Measurements from ENCODE around the gene ODC1. TPM values are rescaled to one million over a fixed set of nuclear protein-coding genes. Genes with fewer than 3 reads are reported as not detected.

Gene ODC1
- total and polyA plus RNA-seq, 2 donors (not counting 3 experiments of a cell fraction or from before 2014, with no cell fraction given): 109 to 132 TPM

- H3K9me1 ChIP-seq (replicated peaks; ENCODE audit: control insufficient read depth, extremely low read depth, insufficient read depth, low read length): no peaks in the 10 kb centered on the region
- intact Hi-C loops (cut with micrococcal nuclease): no loop called here
- H3K4me3 ChIP-seq (replicated peaks in 1 of 3; ENCODE audit: insufficient read depth in 1 of 3, low read depth in 1 of 3, low read length in 3 of 3): no peak overlapping the region
- ChIA-PET CTCF (interaction anchor here (0.8 to 3.2 kb wide), 7 partner anchors 8 to 268 kb away, joined by 3 to 17 read pairs (median 3); no protein-coding TSS in a partner anchor), POLR2A (no interaction called here)
- H3K4me2 ChIP-seq (ENCODE audit: insufficient read depth, low read length): no peak overlapping the region
- peaks cover 26% of the 10 kb centered on the region for H3K4me1 ChIP-seq (ENCODE audit: control insufficient read depth, extremely low read depth, insufficient read depth, low read length)
- no peak for TF ChIP-seq MYC (IDR thresholded peaks at IDR 0.05; ENCODE audit: low read depth, low read length)
- no peaks in the 10 kb centered on the region for H4K20me1 ChIP-seq (replicated peaks; ENCODE audit: control insufficient read depth, extremely low read depth, insufficient read depth, low read length)
- no TSS peak for BruUV-seq (replicated peaks)
- no peaks in the 10 kb centered on the region for H3K36me3 ChIP-seq (ENCODE audit: control insufficient read depth in 2 of 2, extremely low read depth in 1 of 2, insufficient read depth in 2 of 2, low read length in 2 of 2)
- dilution Hi-C loops (cut with MboI; ENCODE audit: extremely low pct_ligation_motif_present, low sequenced_read_pairs): no loop called here
- no peaks in the 10 kb centered on the region for H3K27me3 ChIP-seq (ENCODE audit: control insufficient read depth in 2 of 2, insufficient read depth in 2 of 2, low read length in 2 of 2)
- no peaks in the 10 kb centered on the region for H3K9me3 ChIP-seq (replicated peaks; ENCODE audit: control insufficient read depth, insufficient read depth, low read length)
- no peak overlapping the region for H3K9ac ChIP-seq (replicated peaks; ENCODE audit: extremely low read depth, insufficient read depth, low read length)
- no peak overlapping the region for H3K27ac ChIP-seq (ENCODE audit: insufficient read depth, low read depth, low read length)
- FAIRE-seq: no peak
- H3K79me2 ChIP-seq (ENCODE audit: control insufficient read depth, insufficient read depth, low read length): peaks cover 33% of the 10 kb centered on the region
- no peak for DNase-seq (ENCODE audit: low read depth, low spot score)
- H2AFZ ChIP-seq (ENCODE audit: low read depth, low read length): no peak overlapping the region
Measured at GRCh38 chr2:10392548-10392947, 55.6 kb downstream of the ODC1 start.

- no TSS peak for BruUV-seq (replicated peaks)
- no peaks in the 10 kb centered on the region for H3K9me1 ChIP-seq (replicated peaks; ENCODE audit: control insufficient read depth, extremely low read depth, insufficient read depth, low read length)
- dilution Hi-C loops (cut with MboI; ENCODE audit: extremely low pct_ligation_motif_present, low sequenced_read_pairs): no loop called here
- no peak overlapping the region for H3K4me3 ChIP-seq (replicated peaks in 1 of 3; ENCODE audit: insufficient read depth in 1 of 3, low read depth in 1 of 3, low read length in 3 of 3)
- POLR2A ChIA-PET: no interaction called here
- CTCF ChIA-PET: interaction anchor here (0.8 to 3.2 kb wide), 5 partner anchors 8 to 268 kb away, joined by 3 to 17 read pairs (median 3); no protein-coding TSS in a partner anchor
- H3K27ac ChIP-seq (ENCODE audit: insufficient read depth, low read depth, low read length): no peak overlapping the region
- FAIRE-seq (no peak), DNase-seq (ENCODE audit: low read depth, low spot score) (no peak)
- no peak overlapping the region for H2AFZ ChIP-seq (ENCODE audit: low read depth, low read length)
- intact Hi-C loops (cut with micrococcal nuclease): no loop called here
- peaks cover 37% of the 10 kb centered on the region for H3K79me2 ChIP-seq (ENCODE audit: control insufficient read depth, insufficient read depth, low read length)
- no peak overlapping the region for H3K9ac ChIP-seq (replicated peaks; ENCODE audit: extremely low read depth, insufficient read depth, low read length)
- no peak for TF ChIP-seq POLR2A (IDR thresholded peaks at IDR 0.05; ENCODE audit: low read depth, low read length)
- TF ChIP-seq POLR2AphosphoS5 (IDR thresholded peaks at IDR 0.05; ENCODE audit: insufficient read depth, low read depth, low read length): no peak
- no peak for TF ChIP-seq MYC (IDR thresholded peaks at IDR 0.05; ENCODE audit: low read depth, low read length)
- no peak for TF ChIP-seq GATA2 (IDR thresholded peaks at IDR 0.05; ENCODE audit: insufficient read depth, insufficient read length, low read depth, low read length)
- TF ChIP-seq EZH2 (IDR thresholded peaks at IDR 0.05; ENCODE audit: borderline replicate concordance, low read depth, low read length, severe bottlenecking): no peak
- TF ChIP-seq MAX (IDR thresholded peaks at IDR 0.05; ENCODE audit: insufficient read depth, insufficient read length): no peak
- TF ChIP-seq, protein P1, sequence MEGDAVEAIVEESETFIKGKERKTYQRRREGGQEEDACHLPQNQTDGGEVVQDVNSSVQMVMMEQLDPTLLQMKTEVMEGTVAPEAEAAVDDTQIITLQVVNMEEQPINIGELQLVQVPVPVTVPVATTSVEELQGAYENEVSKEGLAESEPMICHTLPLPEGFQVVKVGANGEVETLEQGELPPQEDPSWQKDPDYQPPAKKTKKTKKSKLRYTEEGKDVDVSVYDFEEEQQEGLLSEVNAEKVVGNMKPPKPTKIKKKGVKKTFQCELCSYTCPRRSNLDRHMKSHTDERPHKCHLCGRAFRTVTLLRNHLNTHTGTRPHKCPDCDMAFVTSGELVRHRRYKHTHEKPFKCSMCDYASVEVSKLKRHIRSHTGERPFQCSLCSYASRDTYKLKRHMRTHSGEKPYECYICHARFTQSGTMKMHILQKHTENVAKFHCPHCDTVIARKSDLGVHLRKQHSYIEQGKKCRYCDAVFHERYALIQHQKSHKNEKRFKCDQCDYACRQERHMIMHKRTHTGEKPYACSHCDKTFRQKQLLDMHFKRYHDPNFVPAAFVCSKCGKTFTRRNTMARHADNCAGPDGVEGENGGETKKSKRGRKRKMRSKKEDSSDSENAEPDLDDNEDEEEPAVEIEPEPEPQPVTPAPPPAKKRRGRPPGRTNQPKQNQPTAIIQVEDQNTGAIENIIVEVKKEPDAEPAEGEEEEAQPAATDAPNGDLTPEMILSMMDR (IDR thresholded peaks at IDR 0.05; ENCODE audit: extremely low read depth in 1 of 2, insufficient read depth in 1 of 2, low read depth in 1 of 2, low read length in 2 of 2): no peak
- TF ChIP-seq JUN (IDR thresholded peaks at IDR 0.05; ENCODE audit: borderline replicate concordance, insufficient read depth, insufficient read length, low read depth): no peak
- TF ChIP-seq FOS (IDR thresholded peaks at IDR 0.05; ENCODE audit: borderline replicate concordance, insufficient read depth, low read length): no peak
- H3K27me3 ChIP-seq (ENCODE audit: control insufficient read depth in 2 of 2, insufficient read depth in 2 of 2, low read length in 2 of 2): no peaks in the 10 kb centered on the region
- H3K4me1 ChIP-seq (ENCODE audit: control insufficient read depth, extremely low read depth, insufficient read depth, low read length): peaks cover 24% of the 10 kb centered on the region
- H3K9me3 ChIP-seq (replicated peaks; ENCODE audit: control insufficient read depth, insufficient read depth, low read length): no peaks in the 10 kb centered on the region
- no peaks in the 10 kb centered on the region for H4K20me1 ChIP-seq (replicated peaks; ENCODE audit: control insufficient read depth, extremely low read depth, insufficient read depth, low read length)
- no peaks in the 10 kb centered on the region for H3K36me3 ChIP-seq (ENCODE audit: control insufficient read depth in 2 of 2, extremely low read depth in 1 of 2, insufficient read depth in 2 of 2, low read length in 2 of 2)
- H3K4me2 ChIP-seq (ENCODE audit: insufficient read depth, low read length): no peak overlapping the region
Measured at GRCh38 chr2:10392100-10392499, 56.0 kb downstream of the ODC1 start.
